ENCODE measurements around the gene TRIM7.

DNA sequence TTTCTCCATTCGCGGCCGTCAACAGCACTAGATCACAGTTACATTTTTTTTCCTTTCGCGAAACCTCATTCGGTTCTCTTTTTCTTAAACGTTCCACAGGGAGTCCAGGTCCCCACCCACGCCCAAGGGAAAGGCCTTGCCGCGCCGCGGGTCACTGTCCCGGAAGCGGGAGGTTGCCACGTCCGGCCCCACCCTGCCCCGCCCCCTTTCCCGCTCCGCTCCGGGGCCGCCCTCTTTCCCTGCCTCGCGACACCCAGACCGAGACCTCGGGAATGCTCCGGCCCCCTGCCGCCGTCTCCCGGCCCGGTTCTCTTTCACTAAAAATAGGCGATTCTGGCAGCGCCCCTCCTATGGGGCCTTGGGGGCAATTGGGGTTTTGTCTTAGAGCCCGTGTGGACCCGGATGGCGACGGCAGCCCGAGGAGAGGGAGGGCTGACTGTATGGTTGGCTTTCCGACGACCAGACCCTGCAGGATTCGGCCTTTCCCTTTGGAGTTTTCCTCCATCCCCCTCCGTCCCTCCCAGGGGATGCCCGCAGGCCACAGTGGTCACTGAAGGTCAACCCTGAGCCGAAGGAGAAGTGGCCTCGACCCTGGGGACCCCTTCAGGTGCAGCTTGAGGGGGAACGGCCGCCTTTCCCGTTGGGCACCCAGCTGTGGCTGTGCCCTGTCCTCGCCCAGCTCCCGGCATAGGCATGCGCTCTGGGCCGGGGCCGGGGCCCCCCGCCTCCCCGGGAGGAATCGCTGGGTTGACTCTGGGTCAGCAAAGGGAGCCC lies 41.5 kb upstream of the TRIM7 start:
- TF ChIP-seq, protein P1, sequence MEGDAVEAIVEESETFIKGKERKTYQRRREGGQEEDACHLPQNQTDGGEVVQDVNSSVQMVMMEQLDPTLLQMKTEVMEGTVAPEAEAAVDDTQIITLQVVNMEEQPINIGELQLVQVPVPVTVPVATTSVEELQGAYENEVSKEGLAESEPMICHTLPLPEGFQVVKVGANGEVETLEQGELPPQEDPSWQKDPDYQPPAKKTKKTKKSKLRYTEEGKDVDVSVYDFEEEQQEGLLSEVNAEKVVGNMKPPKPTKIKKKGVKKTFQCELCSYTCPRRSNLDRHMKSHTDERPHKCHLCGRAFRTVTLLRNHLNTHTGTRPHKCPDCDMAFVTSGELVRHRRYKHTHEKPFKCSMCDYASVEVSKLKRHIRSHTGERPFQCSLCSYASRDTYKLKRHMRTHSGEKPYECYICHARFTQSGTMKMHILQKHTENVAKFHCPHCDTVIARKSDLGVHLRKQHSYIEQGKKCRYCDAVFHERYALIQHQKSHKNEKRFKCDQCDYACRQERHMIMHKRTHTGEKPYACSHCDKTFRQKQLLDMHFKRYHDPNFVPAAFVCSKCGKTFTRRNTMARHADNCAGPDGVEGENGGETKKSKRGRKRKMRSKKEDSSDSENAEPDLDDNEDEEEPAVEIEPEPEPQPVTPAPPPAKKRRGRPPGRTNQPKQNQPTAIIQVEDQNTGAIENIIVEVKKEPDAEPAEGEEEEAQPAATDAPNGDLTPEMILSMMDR (IDR thresholded peaks at IDR 0.05) = peak in 2 of 6 experiments; percentile 10 to 32
- peak; percentile 18 to 62 for TF ChIP-seq POLR2A (IDR thresholded peaks at IDR 0.05)

Measured in adrenal gland (tissue), 5 donors.